ENCODE measurements around the gene SLC25A21.

Gene SLC25A21

DNA sequence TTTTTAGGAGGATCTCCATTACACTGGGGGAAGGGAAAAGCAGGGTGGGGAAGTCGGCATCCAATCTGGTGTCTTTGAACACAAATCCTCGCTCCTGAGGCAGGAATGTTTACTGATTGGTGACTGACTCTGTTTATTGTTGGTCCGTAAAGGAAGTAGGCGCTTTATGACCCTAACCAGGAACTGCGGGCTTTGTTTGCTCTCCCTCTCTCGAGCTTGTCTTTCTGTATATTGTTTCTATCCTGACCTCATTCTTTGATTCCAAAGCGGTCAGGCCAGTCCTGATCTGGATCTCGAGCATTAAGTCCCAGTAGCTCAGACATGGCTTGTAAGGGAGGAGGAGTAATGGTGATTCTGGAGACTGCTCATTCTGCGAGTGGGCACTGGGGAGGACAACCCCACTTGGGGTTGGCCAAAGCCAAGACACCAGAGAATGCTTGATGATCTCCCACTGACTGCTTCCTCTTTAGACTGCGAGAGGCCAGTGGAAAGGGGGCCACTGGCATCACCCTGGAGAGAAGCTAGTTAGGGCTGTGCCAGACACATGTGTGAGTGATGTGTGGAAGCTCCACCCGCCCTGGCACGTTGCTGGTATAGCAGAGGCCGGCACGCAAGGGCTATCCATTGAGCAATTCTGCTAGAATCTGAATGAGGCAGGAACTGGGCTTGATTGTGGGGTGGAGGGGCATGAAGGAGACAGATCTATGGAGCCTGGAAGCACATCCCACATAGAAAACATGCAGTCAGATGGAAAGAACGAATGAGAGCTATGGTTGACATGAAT lies 316.1 kb downstream of the SLC25A21 start:
- no peak overlapping the region for H3K27ac ChIP-seq
- no peak overlapping the region for H3K4me3 ChIP-seq

DNA sequence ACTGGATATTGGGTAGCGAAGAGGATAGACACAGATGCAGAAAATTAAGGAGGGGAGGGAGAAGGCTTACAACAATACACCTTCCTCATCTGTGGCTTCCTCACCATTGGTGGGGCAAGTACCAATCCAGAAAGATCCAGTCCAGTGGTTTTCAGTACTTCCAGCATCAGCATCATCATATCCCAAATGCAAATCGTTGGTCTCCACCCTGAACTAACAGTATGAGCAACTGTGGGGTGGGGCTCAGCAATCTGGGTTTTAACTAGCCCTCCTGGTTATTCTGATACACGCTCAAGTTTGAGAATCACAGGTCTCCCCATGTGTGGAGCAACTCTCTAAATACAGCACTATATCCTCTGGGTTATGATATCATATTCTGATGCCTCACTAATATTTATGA lies 317.0 kb downstream of the SLC25A21 start:
- no peak overlapping the region for H3K27ac ChIP-seq
- no peak overlapping the region for H3K4me3 ChIP-seq

DNA sequence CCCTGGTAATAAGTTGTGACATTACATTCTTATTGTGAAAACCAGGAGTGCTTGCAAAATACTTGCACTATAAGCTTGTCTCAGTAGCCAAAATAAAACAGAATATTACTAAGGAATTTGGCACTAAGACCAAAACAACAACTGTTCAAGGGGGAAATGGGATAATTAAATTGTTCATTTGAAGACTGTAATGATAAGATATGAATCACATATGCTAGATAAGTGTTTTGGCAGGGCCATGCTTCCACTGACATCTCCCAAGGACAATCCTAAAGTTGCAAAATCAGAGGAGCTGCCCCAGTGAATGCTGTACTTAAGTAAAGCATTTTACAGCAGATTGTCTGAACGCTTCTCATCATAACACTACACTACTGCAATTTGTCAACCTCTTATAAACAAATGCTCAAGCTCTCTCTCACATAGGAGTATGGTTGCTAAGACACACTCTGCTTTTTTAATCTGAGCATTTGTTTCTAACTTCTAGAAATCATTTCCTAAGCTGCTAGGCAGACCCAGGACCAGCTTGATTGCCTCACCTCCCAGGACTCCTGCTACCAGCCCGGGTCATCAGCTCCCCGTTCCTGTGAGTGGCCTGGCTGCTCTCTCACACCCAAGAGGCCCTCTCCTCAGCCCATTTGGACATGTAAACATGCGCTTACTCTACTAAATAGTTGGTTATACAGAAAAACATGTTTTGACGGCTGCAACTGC lies 319.3 kb downstream of the SLC25A21 start:
- Histone ChIP-seq H3K27ac (no peak overlapping the region), H3K4me3 (no peak overlapping the region)

DNA sequence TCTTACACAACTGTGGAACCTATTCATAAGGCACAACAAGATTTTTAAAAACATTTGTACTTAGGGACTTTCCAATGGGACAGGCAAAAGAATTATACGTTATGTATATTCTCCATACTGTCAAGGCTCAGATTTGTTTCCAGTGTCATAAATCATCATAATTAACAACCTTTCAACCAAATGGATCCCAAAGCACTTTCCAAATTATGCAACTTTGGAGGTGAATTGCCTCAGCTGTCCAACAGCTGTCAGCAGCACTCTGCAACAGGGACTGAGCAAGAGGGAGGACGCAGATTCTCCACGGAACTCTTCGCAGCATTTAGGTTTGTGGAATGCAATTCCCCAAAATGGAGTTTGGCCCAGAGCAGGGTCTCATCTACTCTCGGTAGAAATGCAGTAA lies 324.2 kb downstream of the SLC25A21 start:
- H3K27ac ChIP-seq, result no peak overlapping the region

DNA sequence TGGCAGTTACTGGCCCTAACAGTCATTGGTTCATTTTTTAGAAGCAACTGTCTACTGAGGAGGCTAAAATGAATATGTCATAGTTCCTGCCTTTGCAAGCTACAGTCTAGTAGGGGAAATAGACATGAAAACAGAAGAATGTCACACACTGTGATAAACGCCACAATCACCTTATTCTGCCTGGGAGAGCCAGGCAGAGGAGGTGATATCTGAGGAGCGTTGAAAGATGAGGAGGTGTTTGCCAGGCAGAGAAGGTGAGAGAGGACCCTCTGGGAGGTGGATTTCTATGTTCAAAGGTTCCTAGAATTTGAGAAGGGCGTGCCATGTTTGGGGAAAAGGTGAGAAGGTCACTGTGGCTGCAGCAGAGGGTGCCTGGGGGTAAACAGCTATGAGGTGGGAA lies 325.0 kb downstream of the SLC25A21 start:
- Histone ChIP-seq H3K27ac (no peak overlapping the region), H3K4me3 (no peak overlapping the region)

More for the DNA sequence above, 324.2 kb downstream of the SLC25A21 start:
- no peak overlapping the region for H3K4me3 ChIP-seq

DNA sequence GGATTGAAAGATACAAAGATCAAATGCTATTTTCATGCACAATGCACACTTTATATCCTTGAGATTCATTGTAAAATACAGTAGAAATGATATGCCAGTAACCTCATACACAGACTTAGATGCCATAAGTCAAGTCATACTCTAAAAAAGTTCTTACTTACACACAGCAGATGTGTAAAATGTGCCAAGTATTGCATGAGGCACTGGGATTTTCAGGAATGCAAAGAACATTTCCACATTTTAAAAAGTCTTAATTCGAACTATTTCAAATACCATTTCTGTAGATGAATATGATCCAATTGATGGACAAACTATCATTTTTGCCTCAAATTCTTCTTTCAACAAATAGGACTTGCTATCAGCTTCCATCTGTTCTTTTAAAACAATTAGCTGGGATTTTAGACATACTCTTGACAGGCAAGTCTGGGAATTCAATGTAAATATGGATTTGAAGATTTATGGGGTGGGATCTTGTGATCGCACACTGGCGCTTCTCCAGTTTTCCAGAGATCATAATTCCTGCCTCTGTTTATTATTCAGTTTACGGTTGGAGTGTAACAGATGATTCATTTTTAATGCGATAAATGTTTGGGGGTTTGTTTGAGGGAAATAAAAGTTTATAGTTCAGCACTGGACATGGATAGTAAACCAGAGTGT lies 326.9 kb downstream of the SLC25A21 start:
- Histone ChIP-seq H3K27ac (no peak overlapping the region), H3K4me3 (no peak overlapping the region)

DNA sequence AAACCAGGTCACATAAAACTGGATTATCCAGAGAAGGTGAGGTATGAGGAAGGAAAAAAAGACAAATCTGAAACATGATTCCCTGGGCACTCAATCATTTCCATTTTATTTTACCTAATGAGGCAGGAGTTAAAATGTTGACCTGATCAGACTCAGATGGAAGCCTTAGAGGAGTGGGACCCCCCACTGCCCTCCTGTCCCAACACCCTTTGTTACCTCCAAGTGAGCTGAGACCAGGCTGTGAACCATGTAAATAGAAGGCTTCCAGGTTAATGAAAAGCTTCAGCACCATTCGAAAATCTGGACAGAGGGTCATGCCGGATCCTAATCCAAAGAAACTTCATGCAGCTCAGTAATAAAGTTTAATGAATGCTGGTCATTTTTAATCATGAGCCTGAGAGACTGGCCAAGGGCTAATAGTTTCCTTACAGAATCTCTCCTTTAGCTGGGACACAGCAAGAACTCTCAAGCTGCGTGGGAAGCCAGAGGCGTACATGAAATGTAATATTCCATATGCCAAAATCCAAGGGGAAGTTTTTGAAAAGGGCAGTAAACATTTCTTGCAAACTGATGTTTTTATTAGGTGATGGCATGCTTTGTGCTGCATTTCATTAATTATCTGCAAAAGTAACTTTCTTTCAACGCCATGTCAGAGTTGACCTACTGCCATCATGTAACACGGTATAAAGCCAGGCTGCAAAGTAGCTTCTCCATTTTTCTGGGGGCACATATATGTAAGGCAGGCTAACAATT lies 327.8 kb downstream of the SLC25A21 start:
- H3K27ac ChIP-seq, result no peak overlapping the region
- no peak overlapping the region for H3K4me3 ChIP-seq

DNA sequence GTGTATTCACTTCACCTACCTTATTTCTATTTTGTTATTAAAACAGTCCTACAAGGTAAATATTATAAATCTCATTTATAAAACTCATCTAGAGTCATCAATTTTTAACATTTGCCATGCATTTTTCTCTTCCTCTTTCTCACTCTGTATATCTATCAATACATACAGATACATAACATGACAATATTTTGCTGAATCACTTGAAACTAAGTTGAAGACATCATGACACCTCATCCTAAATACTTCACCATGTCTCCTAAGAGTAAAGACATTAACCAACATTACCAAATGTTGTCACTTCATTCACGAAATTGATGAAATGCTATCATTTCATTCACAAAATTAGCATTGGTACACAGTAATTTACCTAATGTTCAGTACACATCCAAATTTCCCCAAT lies 329.0 kb downstream of the SLC25A21 start:
- Histone ChIP-seq H3K27ac (no peak overlapping the region), H3K4me3 (no peak overlapping the region)

DNA sequence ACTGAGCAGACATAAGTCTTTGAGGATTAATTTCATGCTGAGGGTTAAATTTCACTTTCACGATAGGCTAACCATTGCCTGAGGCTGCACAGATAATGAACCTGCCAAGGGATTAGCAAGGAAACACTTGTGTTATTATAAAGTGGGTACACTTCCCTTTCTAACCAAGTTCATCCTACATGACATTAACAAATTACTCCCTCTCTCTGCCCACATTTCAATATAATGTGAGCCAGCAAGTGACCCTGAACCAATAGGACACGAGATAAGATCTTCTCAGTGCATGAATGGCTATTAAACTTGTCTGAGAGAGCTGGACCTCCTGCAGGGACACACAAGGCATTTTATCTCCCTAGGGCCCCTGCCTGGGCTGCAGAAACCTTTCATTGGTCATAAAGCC lies 337.3 kb downstream of the SLC25A21 start:
- Histone ChIP-seq H3K27ac (no peak overlapping the region), H3K4me3 (no peak overlapping the region)

DNA sequence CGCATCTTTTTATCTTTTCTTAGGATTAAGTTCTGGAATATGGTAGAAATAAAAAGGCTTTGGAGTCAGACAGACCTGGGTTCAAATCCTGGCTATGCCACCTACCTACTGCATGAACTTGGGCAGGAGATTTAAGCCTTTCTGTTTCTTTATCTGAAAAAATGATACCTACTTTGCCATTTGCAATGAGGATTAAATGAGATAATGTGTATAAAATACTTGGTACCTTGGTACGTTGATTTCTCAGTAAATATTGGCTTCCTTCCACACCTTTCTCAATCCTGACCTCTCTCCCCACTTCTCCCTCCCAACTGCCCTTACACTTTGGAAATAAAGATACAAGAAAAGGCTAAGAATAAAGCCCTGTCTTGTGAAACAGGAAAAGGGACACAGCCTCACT lies 338.1 kb downstream of the SLC25A21 start:
- no peak overlapping the region for H3K4me3 ChIP-seq

DNA sequence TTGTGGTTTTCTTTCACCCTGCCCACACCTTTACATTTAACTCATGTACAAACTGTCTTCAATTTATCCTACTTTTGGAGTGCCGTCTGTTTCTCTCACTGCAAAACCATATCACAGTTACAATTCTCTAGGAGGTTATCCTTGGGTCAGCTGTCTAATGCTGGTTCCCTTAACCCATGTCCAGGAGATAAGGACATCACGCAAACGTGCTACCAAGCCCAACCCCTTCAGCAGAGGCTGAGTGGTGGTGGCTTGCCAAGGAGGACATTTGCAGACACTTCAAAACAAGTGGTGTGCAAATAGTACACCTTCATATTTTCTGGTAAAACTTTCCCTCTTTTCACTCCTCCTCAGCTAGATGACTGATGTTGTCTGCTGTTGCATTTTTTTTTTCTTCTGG lies 342.9 kb downstream of the SLC25A21 start:
- Histone ChIP-seq H3K4me3 (no peak overlapping the region), H3K27ac (no peak overlapping the region)

More for the DNA sequence above, 338.1 kb downstream of the SLC25A21 start:
- no peak overlapping the region for H3K27ac ChIP-seq

DNA sequence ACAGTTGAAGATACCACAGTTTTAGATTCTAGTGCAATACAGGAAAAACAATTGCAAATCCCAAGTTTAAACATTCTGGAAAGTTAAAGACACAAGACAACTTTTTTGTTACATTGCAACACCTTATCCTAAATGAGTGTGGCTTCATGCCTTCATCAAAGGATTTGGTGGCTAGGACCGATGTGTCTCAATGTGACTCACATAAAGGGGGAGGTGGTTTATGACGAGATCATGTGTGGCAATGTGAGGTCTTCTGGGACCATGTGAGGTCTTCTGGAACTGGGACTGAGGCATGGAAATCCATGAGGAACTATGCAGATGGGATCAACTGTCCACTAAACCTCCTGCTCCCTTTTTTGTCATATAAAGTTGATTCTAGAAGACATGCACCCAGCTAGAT lies 344.5 kb downstream of the SLC25A21 start:
- no peak overlapping the region for H3K27ac ChIP-seq
- no peak overlapping the region for H3K4me3 ChIP-seq

DNA sequence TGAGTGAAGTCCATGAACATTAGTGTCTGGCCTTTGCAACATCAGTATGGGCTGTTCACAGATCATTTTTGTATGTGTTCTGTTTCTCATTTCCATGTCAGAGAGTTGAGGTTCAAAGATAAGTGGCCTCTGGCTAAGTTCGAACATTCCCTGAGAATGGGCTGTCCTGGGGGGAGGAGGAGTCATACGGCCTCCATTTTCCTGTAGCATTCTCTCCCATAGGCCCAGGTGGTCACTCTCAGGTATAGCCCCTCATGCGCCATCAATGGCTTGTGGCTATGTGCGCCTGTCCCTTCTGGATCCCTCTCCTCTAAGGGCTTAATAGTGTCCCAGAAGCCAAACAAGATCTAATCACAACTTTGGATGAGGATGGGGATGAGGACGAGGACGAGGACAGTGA lies 345.8 kb downstream of the SLC25A21 start:
- no peak overlapping the region for H3K27ac ChIP-seq
- no peak overlapping the region for H3K4me3 ChIP-seq

DNA sequence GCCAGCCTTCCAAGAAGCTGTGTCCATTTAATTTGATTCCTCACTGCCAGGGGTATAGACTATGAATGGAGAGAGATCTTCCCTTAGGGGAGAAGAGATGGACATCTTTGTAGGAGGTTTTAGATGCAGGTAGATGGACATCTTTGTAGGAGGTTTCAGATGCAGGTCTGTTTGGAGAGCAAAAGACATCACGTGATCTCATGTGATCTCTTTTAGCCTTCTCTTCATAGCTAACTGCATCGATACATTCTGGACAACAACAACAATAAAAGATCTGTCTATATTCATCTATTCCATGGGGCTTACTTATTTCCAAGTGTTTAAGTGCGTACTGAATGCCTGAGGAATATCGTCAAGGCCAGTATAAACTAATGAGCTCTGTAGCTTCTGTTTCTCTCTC lies 347.6 kb downstream of the SLC25A21 start:
- Histone ChIP-seq H3K27ac (no peak overlapping the region), H3K4me3 (no peak overlapping the region)

DNA sequence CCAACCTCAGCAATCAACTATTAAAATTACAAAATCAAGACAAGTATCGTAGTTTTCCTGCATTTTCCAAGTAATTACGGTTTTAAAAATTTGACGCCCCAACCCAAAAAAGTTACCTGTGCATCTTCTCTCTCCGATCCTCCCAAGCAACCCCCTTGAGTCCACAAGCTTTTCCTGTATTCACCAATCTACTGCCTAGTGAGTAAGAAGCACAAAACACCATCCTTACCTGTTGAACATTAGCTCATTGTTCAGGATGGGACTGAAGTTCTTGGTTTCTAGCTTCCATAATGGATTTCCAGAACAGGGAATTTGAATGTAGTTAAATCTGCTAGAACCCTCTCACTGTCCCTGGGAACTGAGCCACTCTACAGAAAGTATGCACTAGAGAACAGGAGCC lies 348.8 kb downstream of the SLC25A21 start:
- Histone ChIP-seq H3K4me3 (no peak overlapping the region), H3K27ac (no peak overlapping the region)

DNA sequence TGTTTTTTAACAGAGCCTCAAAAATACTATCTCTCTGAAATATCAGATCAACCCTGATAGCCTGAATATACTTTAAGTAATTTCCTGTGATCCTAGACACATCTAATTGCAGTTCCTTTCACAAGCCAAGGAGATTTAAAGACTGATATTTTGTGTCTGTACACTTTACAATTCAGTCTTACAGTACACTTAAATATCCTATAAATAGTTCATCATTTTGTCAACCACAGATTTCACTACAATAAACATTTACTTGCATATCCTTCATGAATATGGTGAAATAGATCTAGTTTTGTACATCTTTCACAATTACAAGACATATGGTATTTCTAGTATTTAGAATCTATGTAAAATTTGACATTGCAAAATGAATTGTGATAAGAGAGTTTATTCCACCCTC lies 349.7 kb downstream of the SLC25A21 start:
- Histone ChIP-seq H3K27ac (no peak overlapping the region), H3K4me3 (no peak overlapping the region)

DNA sequence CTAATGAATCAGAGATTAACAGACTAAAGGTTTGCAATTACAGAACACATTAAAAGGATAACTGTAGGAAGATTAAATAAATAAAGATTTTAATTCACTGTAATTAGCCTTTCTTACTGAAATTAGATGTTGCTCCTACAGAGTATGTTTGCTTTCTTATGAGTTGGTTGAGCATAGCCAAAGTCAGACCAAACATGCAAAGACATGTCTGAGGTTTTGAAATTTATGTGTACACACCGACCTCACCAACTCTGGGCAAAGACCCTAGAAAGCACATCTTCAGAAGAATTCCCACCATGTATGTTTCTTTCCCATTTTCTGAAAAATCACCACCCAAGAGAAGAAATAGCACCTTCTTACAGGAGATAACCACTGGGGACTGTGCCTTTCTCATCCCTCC lies 351.5 kb downstream of the SLC25A21 start:
- Histone ChIP-seq H3K27ac (no peak overlapping the region), H3K4me3 (no peak overlapping the region)

DNA sequence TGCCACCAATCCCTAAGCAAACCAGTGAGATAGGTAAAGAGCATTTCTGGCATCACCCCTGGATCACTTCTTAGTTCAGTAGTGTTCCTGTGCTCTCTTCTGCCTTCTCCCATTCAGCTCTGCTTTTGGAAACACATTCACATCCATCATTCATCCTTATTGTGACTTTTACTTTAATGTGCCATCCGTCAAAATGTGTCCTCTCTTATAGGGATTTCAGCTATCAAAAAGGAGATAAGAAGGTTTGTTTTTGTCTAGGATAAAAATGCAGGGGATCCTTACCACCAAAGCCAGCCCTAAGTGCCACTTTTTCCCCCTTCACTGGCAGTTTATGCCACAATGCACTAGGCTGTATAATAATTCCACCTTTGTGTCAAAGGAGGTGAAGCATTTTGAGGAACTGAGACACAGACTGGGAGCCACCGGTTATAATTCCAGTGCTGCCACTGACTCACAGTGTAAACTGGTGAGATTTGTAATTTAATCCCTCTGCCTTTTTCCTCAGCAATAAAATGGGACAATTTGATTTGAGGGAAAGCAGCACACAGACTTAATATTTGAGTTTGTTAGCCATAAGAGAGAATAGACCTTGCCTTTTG lies 352.2 kb downstream of the SLC25A21 start:
- H3K4me3 ChIP-seq, result no peak overlapping the region

DNA sequence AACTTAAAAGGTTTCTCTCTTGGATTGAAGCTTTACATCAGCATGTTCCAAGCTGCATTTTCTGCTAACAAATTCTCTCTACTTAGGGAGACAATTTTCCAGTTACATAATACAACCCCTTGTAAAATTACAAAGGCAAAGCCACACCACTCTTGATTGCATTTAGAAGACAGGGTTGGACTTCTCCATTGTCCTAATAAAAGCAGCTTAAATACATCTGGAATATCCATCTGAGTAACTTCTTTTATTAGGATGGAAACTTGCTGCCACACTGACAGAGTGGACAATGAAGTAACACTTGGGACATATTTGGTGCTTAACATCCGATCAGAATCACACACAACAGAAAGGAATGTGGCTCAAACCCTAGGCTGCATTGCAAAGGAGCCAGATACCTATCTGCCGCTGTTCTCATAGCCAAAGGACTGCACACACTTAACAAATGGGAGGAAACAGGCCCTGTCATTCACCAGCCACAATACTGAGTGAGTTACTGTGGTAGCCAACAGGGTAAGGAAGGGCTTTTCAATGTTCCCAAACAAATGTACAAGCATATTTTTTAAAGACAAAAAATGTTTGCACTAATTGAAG lies 353.5 kb downstream of the SLC25A21 start:
- Histone ChIP-seq H3K4me3 (no peak overlapping the region), H3K27ac (no peak overlapping the region)

More for the DNA sequence above, 352.2 kb downstream of the SLC25A21 start:
- no peak overlapping the region for H3K27ac ChIP-seq

All from skin epidermis (tissue), 12 donors.